SH-SY5Y (cell line): ENCODE data around the gene IER3.

Experiments
- GATA2 ChIP-seq: IDR thresholded peaks from 2 replicates; pipeline ENCODE4 v1.6.1; 2011; ENCODE audit warnings: mild to moderate bottlenecking, low read depth, low read length
- GATA3 ChIP-seq: IDR thresholded peaks from 2 replicates; pipeline ENCODE4 v1.6.1; 2011; ENCODE audit warnings: low read depth, mild to moderate bottlenecking, low read length, moderate library complexity

IER3 gene

DNA sequence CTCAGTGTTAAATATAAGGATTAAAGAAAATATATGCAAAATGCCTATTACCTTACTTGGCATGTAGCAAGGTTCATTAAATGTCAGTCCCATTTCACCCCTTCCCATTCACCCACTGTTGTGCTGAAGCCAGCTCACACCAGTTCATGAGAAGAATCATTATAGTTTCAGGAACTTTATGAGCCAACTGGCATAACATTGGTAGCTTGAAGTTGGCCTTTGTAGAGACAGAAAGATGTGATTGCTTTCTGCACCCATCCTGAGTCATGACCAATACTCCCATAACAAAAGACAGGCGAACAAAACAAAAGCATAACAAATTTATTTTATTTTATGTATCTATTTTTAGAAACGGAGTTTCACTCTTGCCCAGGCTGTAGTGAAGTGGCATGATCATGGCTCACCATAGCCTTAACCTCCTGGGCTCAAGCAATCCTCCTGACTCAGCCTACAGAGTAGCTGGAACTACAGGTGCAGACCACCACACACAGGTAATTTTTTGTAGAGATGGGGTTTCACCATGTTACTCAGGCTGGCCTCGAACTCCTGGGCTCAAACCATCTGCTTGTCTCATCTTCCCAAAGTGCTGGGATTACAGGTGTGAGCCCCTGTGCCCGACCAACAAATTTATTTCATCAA, 17.6 kb upstream of the IER3 start:
- TF ChIP-seq GATA2 (no peak), GATA3 (no peak)

DNA sequence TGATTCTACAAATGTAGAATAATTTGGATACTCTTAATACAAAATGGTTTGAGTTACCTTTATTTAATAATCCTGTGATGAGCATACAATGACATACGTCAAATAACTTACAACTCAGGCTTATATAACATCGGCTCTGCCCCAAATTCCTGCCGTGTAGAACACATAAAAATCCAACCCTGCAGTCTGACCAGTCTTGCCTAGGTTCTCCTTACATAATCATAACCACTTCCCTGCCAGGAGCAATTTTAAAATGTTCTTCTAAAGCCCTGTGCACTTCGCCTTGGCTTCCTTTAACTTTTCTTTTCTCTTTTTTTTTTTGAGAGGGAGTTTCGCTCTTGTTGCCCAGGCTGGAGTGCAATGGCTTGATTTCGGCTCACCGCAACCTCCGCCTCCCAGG, 16.2 kb upstream of the IER3 start:
- no peak for TF ChIP-seq GATA2

DNA sequence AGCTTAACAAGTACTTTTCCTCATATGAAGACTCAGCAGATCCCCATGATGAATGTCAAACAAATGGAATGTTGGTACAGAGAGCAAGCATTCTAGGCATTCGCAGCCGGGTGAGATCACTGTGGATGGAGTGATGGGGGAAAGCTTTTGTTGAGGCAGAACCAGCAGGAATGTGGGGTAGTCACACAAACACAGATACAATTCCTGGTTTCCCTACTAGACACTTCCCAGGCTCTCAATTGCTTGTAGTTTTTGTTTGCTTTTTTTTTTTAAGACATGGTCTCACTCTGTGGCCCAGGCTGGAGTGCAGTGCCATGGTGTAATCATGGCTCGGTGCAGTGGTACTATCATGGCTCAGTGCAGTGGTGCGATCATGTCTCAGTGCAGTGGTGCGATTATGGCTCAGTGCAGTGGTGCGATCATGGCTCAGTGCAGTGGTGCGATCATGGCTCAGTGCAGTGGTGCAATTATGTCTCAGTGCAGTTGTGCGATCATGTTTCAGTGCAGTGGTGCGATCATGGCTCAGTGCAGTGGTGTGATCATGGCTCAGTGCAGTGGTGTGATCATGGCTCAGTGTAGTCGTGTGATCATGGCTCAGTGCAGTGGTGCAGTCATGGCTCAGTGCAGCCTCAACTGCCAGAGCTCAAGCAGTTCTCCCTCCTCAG, 15.4 kb upstream of the IER3 start:
- TF ChIP-seq GATA2 (no peak), GATA3 (no peak)

DNA sequence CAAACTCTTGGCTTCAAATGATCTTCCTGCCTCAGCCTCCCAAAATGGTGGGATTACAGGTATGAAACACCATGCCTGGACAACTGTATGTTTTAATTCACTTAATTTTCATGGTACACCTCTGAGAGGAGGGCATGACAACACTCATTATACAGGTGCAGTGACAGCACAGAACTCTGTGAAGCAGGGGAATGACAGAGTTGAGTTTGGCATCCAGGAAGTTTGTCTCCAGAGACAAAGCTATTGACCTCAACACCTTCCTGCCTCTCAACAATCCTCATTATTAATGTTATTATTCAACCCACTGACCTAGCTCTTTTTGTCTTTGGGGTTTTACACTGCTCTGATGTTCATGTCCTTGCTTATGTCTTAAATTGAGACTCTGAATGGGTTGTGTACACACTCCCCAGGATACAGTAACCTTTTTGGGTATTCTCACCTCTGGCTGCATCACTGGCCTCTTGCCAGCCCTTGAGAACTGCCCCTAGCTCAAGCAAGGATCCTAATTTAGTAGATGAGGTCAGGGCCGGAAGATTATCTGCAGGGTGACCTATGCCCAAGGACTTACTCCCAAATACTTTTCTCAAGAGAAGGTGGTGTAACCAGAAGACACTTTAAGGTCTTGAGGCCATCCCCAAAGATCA, 13.0 kb upstream of the IER3 start:
- no peak for TF ChIP-seq GATA2
- no peak for TF ChIP-seq GATA3

DNA sequence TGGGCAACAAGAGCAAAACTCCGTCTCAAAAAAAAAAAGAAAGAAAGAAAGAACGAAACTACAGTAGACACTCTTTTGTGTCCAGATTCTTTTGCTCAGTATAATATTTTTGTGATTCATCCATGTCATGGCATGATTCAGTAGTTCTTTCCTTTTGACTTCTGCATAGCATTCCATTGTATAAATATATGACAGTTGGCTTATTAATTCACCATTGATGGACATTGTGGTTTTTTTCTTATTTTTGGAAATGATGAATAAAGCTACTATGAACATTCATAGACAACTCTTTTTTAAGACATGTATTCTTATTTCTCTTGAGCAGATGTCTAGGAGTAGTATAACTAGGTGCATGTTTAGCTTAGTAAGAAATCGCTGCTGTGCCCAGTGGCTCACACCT, 10.3 kb upstream of the IER3 start:
- no peak for TF ChIP-seq GATA3
- no peak for TF ChIP-seq GATA2

DNA sequence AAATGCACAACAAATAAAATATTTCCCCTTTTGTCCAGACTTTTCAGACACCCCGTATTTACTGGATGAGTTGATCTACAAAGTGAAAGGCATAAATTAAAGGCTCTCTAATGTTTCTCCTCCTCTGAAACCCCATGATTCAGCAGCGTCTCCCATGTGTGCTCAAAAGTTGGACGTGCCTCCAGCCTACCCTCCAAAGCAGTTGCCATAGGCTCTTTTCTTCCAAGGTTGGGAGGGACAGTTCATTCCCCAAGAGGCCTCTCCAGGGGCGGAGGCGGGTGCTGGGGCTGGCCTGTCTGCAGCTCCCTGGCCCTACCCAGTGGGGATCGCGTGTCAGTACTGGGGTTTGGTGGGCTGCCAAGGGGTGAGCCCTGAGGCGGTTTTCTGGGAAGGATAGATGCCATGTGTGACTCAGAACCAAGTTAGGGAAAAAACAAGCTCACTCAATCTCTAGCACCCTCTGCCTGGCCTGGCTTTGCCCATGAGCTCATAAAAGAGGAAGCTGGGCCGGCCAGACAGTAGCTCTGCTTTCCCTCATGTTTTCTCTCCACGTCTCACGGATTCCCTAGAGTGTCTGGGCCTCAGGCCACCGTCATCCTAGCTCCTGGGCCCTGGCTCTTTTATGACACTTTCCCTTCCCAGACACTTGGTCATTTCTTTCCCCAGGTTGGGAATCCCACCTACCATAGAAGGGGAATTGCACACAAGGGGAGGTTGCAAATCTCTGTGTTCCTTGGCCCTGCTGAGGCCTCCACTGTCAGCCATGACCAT, 8.0 kb upstream of the IER3 start:
- TF ChIP-seq GATA2 (no peak), GATA3 (no peak)

DNA sequence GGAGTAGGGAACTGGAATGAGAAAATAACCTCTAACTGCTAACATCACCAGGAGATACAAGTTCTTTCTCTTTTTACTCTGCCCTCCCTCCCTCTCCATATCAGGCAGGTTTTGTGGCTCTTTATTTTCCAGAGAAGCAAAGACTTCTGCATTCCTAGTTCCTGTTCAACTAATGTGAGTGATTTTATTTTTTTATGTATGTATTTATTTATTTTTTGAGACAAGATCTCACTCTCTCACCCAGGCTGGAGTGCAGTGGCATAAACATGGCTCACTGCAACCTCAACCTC, 6.0 kb upstream of the IER3 start:
- no peak for TF ChIP-seq GATA2
- no peak for TF ChIP-seq GATA3

DNA sequence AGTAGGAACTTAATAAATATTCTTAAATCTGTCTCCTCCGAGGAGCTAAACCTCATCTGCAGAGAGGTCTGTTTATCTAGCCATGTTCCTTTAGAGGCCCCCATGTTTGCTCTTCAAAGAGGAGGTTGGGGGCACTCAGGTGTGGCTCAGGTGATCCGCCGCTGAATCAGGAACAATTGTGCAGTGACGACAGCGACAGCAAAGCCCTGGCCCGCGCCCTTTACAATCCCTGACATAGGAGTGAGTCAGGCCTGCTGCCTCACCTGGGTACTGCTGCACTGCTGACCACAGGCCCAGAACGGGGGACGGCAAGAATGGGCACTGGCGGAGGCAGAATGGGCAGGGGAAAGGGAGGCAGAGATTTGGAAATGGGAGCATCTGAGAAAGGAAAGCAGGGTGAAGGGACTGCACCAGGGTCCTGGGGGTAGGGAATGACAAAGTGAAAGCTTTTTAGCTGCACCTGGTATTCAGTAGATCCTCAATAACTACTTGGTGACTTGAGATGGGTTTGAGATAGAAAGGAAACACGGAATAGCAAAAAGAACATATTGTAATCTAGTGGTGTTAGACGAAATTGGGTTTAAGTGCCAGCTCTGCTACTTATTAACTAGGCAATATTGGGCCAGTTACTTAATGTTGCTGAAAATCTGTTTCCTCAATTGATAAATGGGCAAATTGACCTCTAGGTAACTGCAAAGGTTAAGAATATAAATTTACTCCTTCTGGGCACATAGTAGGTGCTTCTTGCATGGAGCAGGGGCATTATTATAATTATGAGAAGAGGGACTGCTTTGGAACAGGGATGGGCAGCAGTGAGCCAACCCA, 5.4 kb upstream of the IER3 start:
- TF ChIP-seq GATA2 (no peak), GATA3 (no peak)

DNA sequence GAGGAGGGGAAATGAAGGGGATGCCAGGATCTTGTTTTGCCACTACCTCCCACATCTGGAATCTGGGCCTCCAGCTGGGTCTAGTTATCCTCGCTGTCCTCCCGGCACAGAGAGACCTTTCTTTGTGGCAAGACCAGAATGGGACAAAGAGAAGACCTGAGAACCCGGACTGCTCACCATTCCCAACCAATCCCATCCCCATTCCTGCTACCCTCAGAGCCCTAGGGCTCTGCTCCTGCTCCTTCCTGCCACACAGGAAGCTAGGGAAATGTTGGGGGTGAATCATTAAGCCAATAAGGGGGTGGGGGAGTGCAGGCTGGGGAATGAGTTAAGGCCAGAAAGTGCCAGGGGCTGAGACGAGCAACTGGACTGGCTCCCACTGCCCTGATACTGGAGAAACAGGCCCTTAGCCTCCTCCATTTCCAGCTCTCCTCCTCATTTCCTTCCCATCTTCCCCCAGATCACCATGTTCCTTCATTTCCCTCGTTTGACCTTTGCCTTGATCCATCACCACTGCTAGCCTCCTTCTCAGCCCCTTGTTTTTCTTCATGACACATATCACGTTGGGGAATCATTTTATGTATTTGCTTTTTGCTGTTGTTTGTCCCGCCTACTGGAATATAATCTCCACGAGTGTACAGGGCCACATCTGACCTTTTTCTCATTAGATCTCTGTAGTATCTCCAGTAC, 4.6 kb upstream of the IER3 start:
- no peak for TF ChIP-seq GATA2

DNA sequence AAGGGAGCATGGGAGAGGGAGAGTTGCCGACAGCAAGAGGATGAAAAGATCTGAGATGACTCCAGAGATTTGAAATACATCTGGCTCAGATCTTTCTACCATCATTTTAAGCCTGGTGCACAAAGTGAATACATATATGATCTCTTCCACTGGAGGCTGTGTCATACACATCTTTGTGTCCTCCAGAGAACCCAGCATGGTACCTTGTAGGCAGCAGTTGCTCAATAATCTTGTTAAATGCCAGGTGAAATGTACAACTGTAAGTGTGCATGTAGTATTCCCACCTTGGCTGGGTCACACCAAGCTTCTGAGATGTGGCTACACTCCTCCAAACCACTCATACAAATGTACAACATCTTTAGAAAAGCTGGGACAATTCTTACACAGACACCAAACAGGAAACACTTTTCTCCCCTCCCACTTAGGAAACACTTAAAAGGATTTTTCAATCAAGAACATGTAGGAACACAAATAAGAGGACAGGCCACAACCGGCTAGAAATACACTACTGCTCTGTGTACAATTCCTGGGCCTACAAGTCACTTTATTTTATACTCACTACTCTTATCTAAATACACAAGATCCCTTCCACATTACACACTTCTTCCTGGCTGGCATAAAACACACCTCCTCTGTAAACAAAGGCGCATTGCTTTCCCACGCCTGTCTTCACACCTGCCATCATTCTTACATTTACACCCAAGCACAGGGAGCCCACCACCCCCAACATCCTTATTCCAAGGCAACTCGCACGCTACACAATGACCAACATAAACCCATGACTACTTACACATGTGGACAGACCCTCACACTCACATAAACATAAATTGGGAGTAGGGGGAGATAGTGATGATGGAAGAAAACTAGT, 3.8 kb upstream of the IER3 start:
- TF ChIP-seq GATA2 (no peak), GATA3 (no peak)

DNA sequence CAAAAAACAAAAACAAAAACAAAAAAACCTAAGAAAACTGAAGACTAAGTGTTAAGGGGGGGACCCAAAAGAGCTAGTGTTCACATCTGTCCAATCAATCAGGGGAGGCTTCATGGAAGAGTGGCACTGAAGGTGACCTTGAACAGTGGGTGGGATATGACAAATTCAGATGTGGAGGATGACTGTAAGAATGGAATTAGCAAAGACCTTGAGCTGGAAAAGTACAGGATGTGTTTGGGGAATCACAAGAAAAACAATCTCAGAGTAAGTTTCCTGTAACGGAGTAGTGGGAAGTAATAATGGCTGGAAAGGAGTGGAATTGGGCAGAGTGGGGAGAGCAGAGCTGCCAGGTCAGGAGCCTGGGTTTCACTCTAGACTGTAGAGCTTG, 2.9 kb upstream of the IER3 start:
- TF ChIP-seq GATA3 (no peak), GATA2 (no peak)

DNA sequence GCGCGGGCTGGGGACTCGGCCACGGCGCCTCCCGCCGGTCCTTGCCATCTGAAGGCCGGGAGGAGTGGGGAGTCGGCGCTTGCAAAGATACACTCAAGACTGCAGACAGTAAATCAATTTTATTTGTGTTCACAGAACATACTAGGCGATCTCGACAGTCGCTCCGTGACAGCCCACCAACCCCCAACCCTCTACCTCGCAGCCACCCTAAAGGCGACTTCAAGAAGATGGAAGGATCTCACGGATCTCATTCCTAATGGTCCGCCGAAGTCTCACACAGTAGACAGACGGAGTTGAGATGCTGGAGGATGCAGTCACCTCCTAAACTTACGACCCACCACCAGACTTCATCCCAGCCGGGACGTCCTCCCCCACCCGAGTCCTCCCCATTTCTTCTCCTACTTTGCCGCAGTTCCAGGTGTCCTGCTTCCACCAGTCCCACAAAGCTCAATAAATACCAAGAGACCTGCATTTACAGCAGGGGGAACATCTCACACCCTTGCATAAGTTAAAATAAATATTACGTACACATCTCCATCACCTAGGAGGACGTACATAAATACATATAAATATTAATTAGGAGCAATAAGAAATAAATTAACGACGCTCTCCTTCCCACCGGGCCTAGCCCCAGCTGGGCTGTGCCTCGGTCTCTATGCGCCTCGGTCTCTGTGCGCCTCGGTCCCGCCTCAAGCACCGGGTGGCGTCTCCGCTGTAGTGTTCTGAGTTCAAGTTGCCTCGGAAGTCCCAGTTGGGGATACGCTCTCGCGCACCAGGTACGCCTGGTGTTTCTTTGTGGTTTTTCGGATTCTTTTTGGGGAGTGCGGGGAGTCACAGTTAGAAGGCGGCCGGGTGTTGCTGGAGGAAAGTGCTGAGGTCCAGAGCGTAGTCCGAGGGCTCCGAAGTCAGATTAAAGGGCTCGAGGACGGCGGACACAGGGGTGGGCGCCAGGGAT, 971 bp downstream of the IER3 start:
- TF ChIP-seq GATA2 (no peak), GATA3 (no peak)
